HFF-Myc (cell line): ENCODE results near the gene POLG2.
A peak's percentile ranks its signal among the peaks of the same experiment; 100 is the strongest.

Experiments
- DNase-seq: peaks from one replicate; pipeline ENCODE4 v3.0.0-alpha.2; 2011; ENCODE audit warnings: low read depth; ENCODE audit errors: extremely low read depth
- H3K4me3 ChIP-seq: replicated peaks from 2 replicates; pipeline ENCODE4 v1.5.1; 2011; ENCODE audit warnings: low read depth, mild to moderate bottlenecking, control low read depth, low read length
- CTCF ChIP-seq: IDR thresholded peaks from 2 replicates; pipeline ENCODE4 v1.5.1; 2012; ENCODE audit warnings: mild to moderate bottlenecking, low read depth, low read length, control low read depth; ENCODE audit errors: missing control alignments

POLG2 gene

GRCh38 chr17:64520359-64520758, 23.5 kb upstream of the POLG2 start:
- no peak overlapping the region for H3K4me3 ChIP-seq
- no peak for TF ChIP-seq CTCF
- DNase-seq: no peak

GRCh38 chr17:64519601-64520000, 22.7 kb upstream of the POLG2 start:
- TF ChIP-seq CTCF: no peak
- no peak for DNase-seq
- no peak overlapping the region for H3K4me3 ChIP-seq

GRCh38 chr17:64515829-64516228, 19.0 kb upstream of the POLG2 start:
- H3K4me3 ChIP-seq: no peak overlapping the region
- DNase-seq: no peak
- no peak for TF ChIP-seq CTCF

GRCh38 chr17:64515419-64515818, 18.6 kb upstream of the POLG2 start:
- no peak for TF ChIP-seq CTCF
- no peak for DNase-seq
- no peak overlapping the region for H3K4me3 ChIP-seq

- H3K4me3 ChIP-seq: no peak overlapping the region
- no peak for DNase-seq
- no peak for TF ChIP-seq CTCF
Measured at GRCh38 chr17:64509179-64509578, 12.3 kb upstream of the POLG2 start.

GRCh38 chr17:64508683-64509082, 11.8 kb upstream of the POLG2 start:
- no peak for DNase-seq
- peak overlapping the region; percentile 98; the same call in 1 of the 2 replicates for H3K4me3 ChIP-seq
- TF ChIP-seq CTCF: no peak

- peak; percentile 44 for TF ChIP-seq CTCF
- DNase-seq: peak; percentile 61
Measured at GRCh38 chr17:64507413-64507782, 10.5 kb upstream of the POLG2 start.

More at GRCh38 chr17:64507413-64507782, 10.5 kb upstream of the POLG2 start:
- H3K4me3 ChIP-seq: peak overlapping the region; percentile 98
